MCF 10A (cell line): Measurements from ENCODE around the gene CIRBP. TPM values are rescaled to one million over a fixed set of nuclear protein-coding genes. Genes with fewer than 3 reads are reported as not detected.
"Not testable (repeated sequence)": the region's sequence is repeated elsewhere in the genome, so short reads cannot be mapped to it uniquely, and the experiment has no call there.

ENCODE experiments used
- BruUV-seq: library from RNA; stranded (reverse); fragments of 400-500 nt; replicated peaks from 2 replicates; lab custom pipeline; 2021; lab: Mats Ljungman, UMichigan
- CTCF ChIA-PET: fragments of 300-600 bp; sonication (Branson Sonifier 250); formaldehyde crosslinking; extraction: SDS; loops from one replicate; lab custom pipeline; 2021; ENCODE audit warnings: antibody characterized with exemption, inconsistent platforms; lab: Yijun Ruan, JAX
- POLR2A ChIA-PET: fragments of 300-600, 350-650 bp; sonication (Branson Sonifier 250); formaldehyde crosslinking; extraction: SDS; loops from one replicate; lab custom pipeline; 2020; ENCODE audit warnings: antibody characterized with exemption, inconsistent platforms; lab: Yijun Ruan, JAX
- DNase-seq: peaks from one replicate; pipeline ENCODE4 v3.0.0-alpha.2; 2018; ENCODE audit not compliant: unreplicated experiment
- H3K27ac Mint-ChIP-seq: one replicate; pipeline ENCODE4 v1.8.0; 2022; ENCODE audit warnings: mild to moderate bottlenecking, low read depth, mixed read lengths; ENCODE audit not compliant: unreplicated experiment
- H3K27me3 Mint-ChIP-seq: one replicate; pipeline ENCODE4 v1.8.0; 2022; ENCODE audit warnings: mixed read lengths; ENCODE audit not compliant: insufficient read depth, unreplicated experiment
- H3K36me3 Mint-ChIP-seq: one replicate; pipeline ENCODE4 v1.8.0; 2022; ENCODE audit warnings: mild to moderate bottlenecking, moderate library complexity, mixed read lengths; ENCODE audit not compliant: insufficient read depth, unreplicated experiment
- H3K4me1 Mint-ChIP-seq: one replicate; pipeline ENCODE4 v1.8.0; 2022; ENCODE audit warnings: mixed read lengths; ENCODE audit not compliant: insufficient read depth, unreplicated experiment
- H3K4me3 Mint-ChIP-seq: one replicate; pipeline ENCODE4 v1.8.0; 2022; ENCODE audit warnings: mild to moderate bottlenecking, moderate library complexity, mixed read lengths; ENCODE audit not compliant: unreplicated experiment
- H3K9me3 Mint-ChIP-seq: one replicate; pipeline ENCODE4 v1.8.0; 2022; ENCODE audit warnings: mixed read lengths; ENCODE audit not compliant: unreplicated experiment
- intact Hi-C: fragments of 100-400 bp; cut with micrococcal nuclease; formaldehyde crosslinking; loops from 2 replicates; pipeline ENCODE4 v1.14.1; 2022
- total RNA-seq: library from RNA; stranded (reverse); gene quantifications from 2 replicates; pipeline ENCODE4 v1.2.3, GENCODE V29; 2022
- TF ChIP-seq, protein P1 (sequence below): fragments of 200-600 bp; IDR thresholded peaks from one replicate; pipeline ENCODE4 v1.8.0; 2022; ENCODE audit warnings: antibody characterized with exemption, mild to moderate bottlenecking; ENCODE audit not compliant: unreplicated experiment

Gene CIRBP
- total RNA-seq, 1 experiment from 2014 or later = 362 TPM

DNA sequence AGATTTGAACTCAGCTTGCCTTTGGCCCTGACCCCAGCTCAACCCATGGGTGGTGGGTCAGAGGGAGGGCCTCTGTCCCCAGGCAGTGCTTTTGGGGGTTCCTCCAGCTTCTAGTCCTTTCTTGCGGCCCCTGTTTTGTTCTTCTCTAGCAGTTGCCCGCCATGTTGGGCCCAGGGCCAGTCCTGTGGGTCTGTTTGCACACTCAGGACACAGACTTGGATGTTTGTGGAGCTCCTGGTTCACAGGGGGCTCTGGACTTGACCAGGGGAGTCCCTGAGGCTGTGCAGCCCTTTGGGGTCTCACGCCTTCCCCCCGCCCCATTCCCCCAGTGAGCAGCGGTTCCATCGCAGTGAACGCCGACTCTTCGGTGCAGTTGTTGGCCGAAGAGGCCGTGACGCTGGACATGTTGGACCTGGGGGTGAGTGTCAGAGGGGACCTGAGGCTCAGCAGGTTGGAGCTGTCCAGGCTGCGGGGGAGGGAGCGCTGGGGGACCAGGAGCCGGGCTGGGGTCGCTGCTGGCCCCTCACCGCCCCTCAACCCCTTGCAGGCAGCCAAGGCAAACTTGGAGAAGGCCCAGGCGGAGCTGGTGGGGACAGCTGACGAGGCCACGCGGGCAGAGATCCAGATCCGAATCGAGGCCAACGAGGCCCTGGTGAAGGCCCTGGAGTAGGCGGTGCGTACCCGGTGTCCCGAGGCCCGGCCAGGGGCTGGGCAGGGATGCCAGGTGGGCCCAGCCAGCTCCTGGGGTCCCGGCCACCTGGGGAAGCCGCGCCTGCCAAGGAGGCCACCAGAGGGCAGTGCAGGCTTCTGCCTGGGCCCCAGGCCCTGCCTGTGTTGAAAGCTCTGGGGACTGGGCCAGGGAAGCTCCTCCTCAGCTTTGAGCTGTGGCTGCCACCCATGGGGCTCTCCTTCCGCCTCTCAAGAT, 25.1 kb upstream of the CIRBP start:
- H3K9me3 Mint-ChIP-seq = no peaks in the 10 kb centered on the region
- BruUV-seq = no TSS peak
- intact Hi-C loops = loop anchor here (1.0 kb wide), 1 partner anchor 22 kb away; no protein-coding TSS in a partner anchor
- ChIA-PET POLR2A (interaction anchor here (0.6 to 8.2 kb wide), 18 partner anchors 9 to 204 kb away, joined by 3 to 240 read pairs (median 6); partner anchors contain the start of genes ABCA7, CIRBP and FAM174C), CTCF (interaction anchor here (0.5 to 4.7 kb wide), 22 partner anchors 9 to 430 kb away, joined by 3 to 144 read pairs (median 5); partner anchors contain the start of gene CIRBP)
- H3K4me3 Mint-ChIP-seq = peak overlapping the region; percentile 71
- no peak overlapping the region for H3K27ac Mint-ChIP-seq
- peak; percentile 88 for DNase-seq
- TF ChIP-seq, protein P1, sequence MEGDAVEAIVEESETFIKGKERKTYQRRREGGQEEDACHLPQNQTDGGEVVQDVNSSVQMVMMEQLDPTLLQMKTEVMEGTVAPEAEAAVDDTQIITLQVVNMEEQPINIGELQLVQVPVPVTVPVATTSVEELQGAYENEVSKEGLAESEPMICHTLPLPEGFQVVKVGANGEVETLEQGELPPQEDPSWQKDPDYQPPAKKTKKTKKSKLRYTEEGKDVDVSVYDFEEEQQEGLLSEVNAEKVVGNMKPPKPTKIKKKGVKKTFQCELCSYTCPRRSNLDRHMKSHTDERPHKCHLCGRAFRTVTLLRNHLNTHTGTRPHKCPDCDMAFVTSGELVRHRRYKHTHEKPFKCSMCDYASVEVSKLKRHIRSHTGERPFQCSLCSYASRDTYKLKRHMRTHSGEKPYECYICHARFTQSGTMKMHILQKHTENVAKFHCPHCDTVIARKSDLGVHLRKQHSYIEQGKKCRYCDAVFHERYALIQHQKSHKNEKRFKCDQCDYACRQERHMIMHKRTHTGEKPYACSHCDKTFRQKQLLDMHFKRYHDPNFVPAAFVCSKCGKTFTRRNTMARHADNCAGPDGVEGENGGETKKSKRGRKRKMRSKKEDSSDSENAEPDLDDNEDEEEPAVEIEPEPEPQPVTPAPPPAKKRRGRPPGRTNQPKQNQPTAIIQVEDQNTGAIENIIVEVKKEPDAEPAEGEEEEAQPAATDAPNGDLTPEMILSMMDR = peak; percentile 98
- H3K4me1 Mint-ChIP-seq = peaks cover 10% of the 10 kb centered on the region
- H3K36me3 Mint-ChIP-seq = peaks cover 19% of the 10 kb centered on the region
- H3K27me3 Mint-ChIP-seq = no peaks in the 10 kb centered on the region

- Mint-ChIP-seq H3K27ac (no peak overlapping the region), H3K27me3 (no peaks in the 10 kb centered on the region), H3K36me3 (peaks cover 25% of the 10 kb centered on the region), H3K9me3 (no peaks in the 10 kb centered on the region), H3K4me1 (peaks cover 10% of the 10 kb centered on the region), H3K4me3 (peak overlapping the region; percentile 70)
- TF ChIP-seq, protein P1 = no peak
- DNase-seq = peak; percentile 51
- intact Hi-C loops = loop anchor here (1.0 kb wide), 1 partner anchor 21 kb away; no protein-coding TSS in a partner anchor
- no TSS peak for BruUV-seq
- CTCF ChIA-PET = interaction anchor here (0.6 to 4.7 kb wide), 15 partner anchors 8 to 692 kb away, joined by 3 to 144 read pairs (median 5); partner anchors contain the start of gene CIRBP
- POLR2A ChIA-PET = interaction anchor here (0.6 to 8.2 kb wide), 16 partner anchors 8 to 205 kb away, joined by 3 to 240 read pairs (median 6); partner anchors contain the start of genes ABCA7, CIRBP and FAM174C
Measured at GRCh38 chr19:1244693-1245451, 24.3 kb upstream of the CIRBP start.

DNA sequence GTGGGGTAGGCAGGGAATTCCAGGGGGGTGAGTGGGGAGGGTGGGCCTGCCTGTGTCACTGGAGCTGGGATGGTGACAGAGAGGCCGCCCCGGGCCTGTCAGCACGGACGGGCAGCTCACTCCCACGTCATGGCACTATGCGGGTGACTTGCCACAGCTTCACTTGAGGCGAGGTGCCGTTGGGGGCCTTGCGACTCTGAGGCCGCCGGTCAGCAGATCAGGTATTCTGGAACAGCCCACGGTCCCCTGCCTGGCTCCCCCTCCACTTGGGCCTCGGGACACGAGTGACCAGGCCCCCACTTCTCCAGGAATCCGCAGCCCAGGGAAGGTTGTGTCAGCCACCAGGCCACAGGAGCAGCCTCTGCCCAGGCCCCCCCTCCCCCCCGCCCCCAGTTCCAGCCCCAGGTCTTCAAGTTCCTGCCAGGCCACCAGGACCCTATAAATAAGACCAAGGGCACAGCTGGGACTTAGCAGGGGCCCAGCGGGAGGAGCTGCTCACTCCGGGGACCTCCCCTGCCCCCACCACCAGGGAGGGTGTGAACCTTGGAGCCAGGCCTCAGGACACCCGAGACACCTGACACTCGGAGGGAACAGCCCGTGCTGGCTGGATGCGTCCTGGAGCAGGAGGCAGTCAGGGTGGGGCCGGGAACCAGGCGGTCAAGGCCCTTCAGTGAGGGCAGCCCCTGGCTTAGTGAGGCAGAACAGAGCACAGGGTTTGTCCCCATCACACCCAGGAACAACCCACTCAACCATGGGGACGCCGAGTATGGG, 23.5 kb upstream of the CIRBP start:
- intact Hi-C loops = no loop called here
- ChIA-PET CTCF (interaction anchor here (0.6 to 4.7 kb wide), 4 partner anchors 17 to 691 kb away, joined by 3 to 144 read pairs (median 22); partner anchors contain the start of gene CIRBP), POLR2A (interaction anchor here (0.6 to 8.2 kb wide), 4 partner anchors 16 to 143 kb away, joined by 3 to 240 read pairs (median 22); partner anchors contain the start of genes CIRBP and FAM174C)
- no peak for DNase-seq
- Mint-ChIP-seq H3K4me1 (peaks cover 10% of the 10 kb centered on the region), H3K9me3 (no peaks in the 10 kb centered on the region), H3K36me3 (peaks cover 27% of the 10 kb centered on the region), H3K27ac (no peak overlapping the region), H3K4me3 (no peak overlapping the region), H3K27me3 (no peaks in the 10 kb centered on the region)
- TF ChIP-seq, protein P1 = no peak
- no TSS peak for BruUV-seq

DNA sequence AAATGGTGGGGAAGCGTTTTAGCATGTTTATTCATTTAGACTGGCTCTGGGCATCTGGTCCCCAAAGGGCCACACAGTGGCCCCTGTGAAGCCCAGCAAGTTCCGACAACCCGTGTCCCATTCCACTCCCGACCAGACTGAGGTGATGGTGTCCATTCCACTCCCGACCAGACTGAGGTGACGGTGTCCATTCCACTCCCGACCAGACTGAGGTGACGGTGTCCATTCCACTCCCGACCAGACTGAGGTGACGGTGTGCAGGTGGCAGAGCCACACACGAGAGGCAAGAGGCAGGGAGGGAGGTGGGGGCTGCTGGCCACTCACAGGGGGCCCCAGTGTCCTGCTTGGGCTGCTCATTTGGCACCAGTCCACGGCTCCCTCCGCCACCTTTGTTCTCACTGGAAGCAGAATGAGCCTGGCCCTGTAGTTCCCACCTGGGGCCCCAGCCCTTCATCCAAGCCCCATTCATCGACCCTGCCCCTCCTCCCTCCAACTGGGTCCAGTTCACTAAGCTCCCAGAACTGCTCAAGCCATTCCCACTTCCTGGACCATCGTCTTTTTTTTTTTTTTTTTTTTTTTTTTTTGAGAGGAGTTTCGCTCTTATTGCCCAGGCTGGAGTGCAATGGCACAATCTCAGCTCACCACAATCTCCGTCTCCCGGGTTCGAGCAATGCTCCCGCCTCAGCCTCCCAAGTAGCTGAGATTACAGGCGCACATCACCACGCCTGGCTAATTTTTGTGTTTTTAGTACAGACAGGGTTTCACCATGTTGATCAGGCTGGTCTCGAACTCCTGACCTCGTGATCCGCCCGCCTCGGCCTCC, 22.7 kb upstream of the CIRBP start:
- intact Hi-C loops, DNase-seq, H3K4me1 Mint-ChIP-seq, H3K27ac Mint-ChIP-seq, H3K9me3 Mint-ChIP-seq, BruUV-seq, H3K27me3 Mint-ChIP-seq, H3K4me3 Mint-ChIP-seq: not testable (repeated sequence)
- peaks cover 32% of the 10 kb centered on the region for H3K36me3 Mint-ChIP-seq
- ChIA-PET CTCF (interaction anchor here (0.6 to 4.7 kb wide), 3 partner anchors 12 to 606 kb away, joined by 3 to 144 read pairs (median 3); partner anchors contain the start of gene CIRBP), POLR2A (interaction anchor here (1.4 to 8.2 kb wide), 2 partner anchors 21 to 37 kb away, joined by 3 to 240 read pairs; partner anchors contain the start of gene CIRBP)
